OCI-LY1 (cell line): ENCODE results near the gene SLC38A8.

Experiments
- CTCF ChIP-seq: fragments of 200-600 bp; sonication (generic), shearing (Covaris generic); IDR thresholded peaks from 2 replicates; pipeline ENCODE4 v1.5.1; 2017; ENCODE audit warnings: mild to moderate bottlenecking, antibody characterized with exemption, low read length, moderate library complexity, mixed read lengths
- EZH2 ChIP-seq: fragments of 200-600 bp; sonication (generic), shearing (Covaris generic); IDR thresholded peaks from 2 replicates; pipeline ENCODE4 v1.8.0; 2017; ENCODE audit warnings: borderline replicate concordance, mixed run types, mild to moderate bottlenecking, antibody characterized with exemption, low read length, moderate library complexity, mixed read lengths

GRCh38 chr16:84044118-84044488 is 1.5 kb upstream of the SLC38A8 start:
- no peak for TF ChIP-seq CTCF
- no peak for TF ChIP-seq EZH2
